Ramos (cell line): Measurements from ENCODE around the gene ANKRD39.

ENCODE experiments used
- in situ Hi-C: fragments of 300-500 bp; cut with MboI; formaldehyde crosslinking; loops from one replicate; pipeline ENCODE4 v1.14.3; 2022; ENCODE audit warnings: low sequenced_read_pairs; ENCODE audit not compliant: unreplicated experiment

Gene ANKRD39

GRCh38 chr2:96888072-96889011 is 30.5 kb upstream of the ANKRD39 start:
- in situ Hi-C loops = no loop called here

- in situ Hi-C loops = no loop called here
Measured at GRCh38 chr2:96887493-96888012, 29.7 kb upstream of the ANKRD39 start.

GRCh38 chr2:96885432-96886347 is 27.9 kb upstream of the ANKRD39 start:
- in situ Hi-C loops = no loop called here

GRCh38 chr2:96884299-96885094 is 26.7 kb upstream of the ANKRD39 start:
- in situ Hi-C loops = no loop called here

GRCh38 chr2:96883306-96883705 is 25.5 kb upstream of the ANKRD39 start:
- in situ Hi-C loops = no loop called here

GRCh38 chr2:96882906-96883305 is 25.1 kb upstream of the ANKRD39 start:
- in situ Hi-C loops = no loop called here

GRCh38 chr2:96882230-96882629 is 24.4 kb upstream of the ANKRD39 start:
- in situ Hi-C loops = no loop called here

GRCh38 chr2:96881349-96882195 is 23.8 kb upstream of the ANKRD39 start:
- in situ Hi-C loops = no loop called here

- in situ Hi-C loops = no loop called here
Measured at GRCh38 chr2:96880891-96881273, 23.1 kb upstream of the ANKRD39 start.

GRCh38 chr2:96879545-96880040 is 21.8 kb upstream of the ANKRD39 start:
- in situ Hi-C loops = no loop called here

- in situ Hi-C loops = no loop called here
Measured at GRCh38 chr2:96878796-96879544, 21.2 kb upstream of the ANKRD39 start.

- in situ Hi-C loops = no loop called here
Measured at GRCh38 chr2:96878171-96878570, 20.4 kb upstream of the ANKRD39 start.

- in situ Hi-C loops = no loop called here
Measured at GRCh38 chr2:96877631-96878092, 19.8 kb upstream of the ANKRD39 start.

- in situ Hi-C loops = no loop called here
Measured at GRCh38 chr2:96877042-96877451, 19.2 kb upstream of the ANKRD39 start.

- in situ Hi-C loops = no loop called here
Measured at GRCh38 chr2:96876269-96877041, 18.6 kb upstream of the ANKRD39 start.

GRCh38 chr2:96875498-96876268 is 17.9 kb upstream of the ANKRD39 start:
- in situ Hi-C loops = no loop called here
